Neural progenitor cell (in vitro differentiated cells): ENCODE results near the gene ARHGAP33.

Source experiments
- EZH2 ChIP-seq: fragments of 200-600 bp; sonication (generic); IDR thresholded peaks from 2 replicates; pipeline ENCODE4 v1.6.1; 2017; ENCODE audit warnings: antibody characterized with exemption, mild to moderate bottlenecking, moderate library complexity
- EZH2phosphoT487 ChIP-seq: fragments of 200-600 bp; sonication (generic); IDR thresholded peaks from 2 replicates; pipeline ENCODE4 v1.6.1; 2017; ENCODE audit warnings: antibody characterized with exemption
- TF ChIP-seq, protein P1 (sequence below): fragments of 200-600 bp; sonication (generic); IDR thresholded peaks from 2 replicates; pipeline ENCODE4 v1.5.1; 2017; ENCODE audit warnings: antibody characterized with exemption, mild to moderate bottlenecking

DNA sequence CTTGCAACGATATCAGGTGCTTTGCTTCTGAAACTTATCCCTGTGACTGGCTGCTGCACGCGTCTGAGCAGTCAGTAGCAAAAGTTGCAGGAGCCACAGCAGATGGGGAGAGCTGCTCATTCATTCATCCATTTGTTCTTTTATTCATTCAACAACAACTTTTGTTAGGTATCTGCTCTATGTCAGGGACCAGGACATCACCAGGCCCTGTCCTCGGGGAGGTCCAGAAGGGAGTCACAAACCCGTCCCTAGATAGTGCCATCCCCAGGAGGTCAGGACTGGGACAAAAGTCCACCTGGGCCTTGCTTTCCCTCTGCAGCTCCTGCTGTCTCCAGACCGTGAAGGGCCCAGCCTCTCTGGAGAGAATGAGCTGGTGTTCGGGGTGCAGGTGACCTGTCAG is 2.6 kb downstream of the ARHGAP33 start:
- TF ChIP-seq, protein P1, sequence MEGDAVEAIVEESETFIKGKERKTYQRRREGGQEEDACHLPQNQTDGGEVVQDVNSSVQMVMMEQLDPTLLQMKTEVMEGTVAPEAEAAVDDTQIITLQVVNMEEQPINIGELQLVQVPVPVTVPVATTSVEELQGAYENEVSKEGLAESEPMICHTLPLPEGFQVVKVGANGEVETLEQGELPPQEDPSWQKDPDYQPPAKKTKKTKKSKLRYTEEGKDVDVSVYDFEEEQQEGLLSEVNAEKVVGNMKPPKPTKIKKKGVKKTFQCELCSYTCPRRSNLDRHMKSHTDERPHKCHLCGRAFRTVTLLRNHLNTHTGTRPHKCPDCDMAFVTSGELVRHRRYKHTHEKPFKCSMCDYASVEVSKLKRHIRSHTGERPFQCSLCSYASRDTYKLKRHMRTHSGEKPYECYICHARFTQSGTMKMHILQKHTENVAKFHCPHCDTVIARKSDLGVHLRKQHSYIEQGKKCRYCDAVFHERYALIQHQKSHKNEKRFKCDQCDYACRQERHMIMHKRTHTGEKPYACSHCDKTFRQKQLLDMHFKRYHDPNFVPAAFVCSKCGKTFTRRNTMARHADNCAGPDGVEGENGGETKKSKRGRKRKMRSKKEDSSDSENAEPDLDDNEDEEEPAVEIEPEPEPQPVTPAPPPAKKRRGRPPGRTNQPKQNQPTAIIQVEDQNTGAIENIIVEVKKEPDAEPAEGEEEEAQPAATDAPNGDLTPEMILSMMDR = no peak
- TF ChIP-seq EZH2 = no peak
- no peak for TF ChIP-seq EZH2phosphoT487
